ENCODE results near the gene SFXN5.

SFXN5 gene

GRCh38 chr2:73020657-73021370 lies 50.7 kb downstream of the SFXN5 start:
- DNase-seq = no peak

- DNase-seq = no peak
Observed at GRCh38 chr2:73020306-73020656, 51.2 kb downstream of the SFXN5 start.

- no peak for DNase-seq
Observed at GRCh38 chr2:73018188-73018825, 53.2 kb downstream of the SFXN5 start.

- DNase-seq = no peak
Observed at GRCh38 chr2:73013936-73014335, 57.6 kb downstream of the SFXN5 start.

- DNase-seq = no peak
Observed at GRCh38 chr2:73009177-73009839, 62.2 kb downstream of the SFXN5 start.

GRCh38 chr2:73008766-73009135 lies 62.8 kb downstream of the SFXN5 start:
- DNase-seq = no peak

- DNase-seq = no peak
Observed at GRCh38 chr2:73007991-73008765, 63.3 kb downstream of the SFXN5 start.

- no peak for DNase-seq
Observed at GRCh38 chr2:73006969-73007710, 64.4 kb downstream of the SFXN5 start.

- no peak for DNase-seq
Observed at GRCh38 chr2:73004889-73005596, 66.5 kb downstream of the SFXN5 start.

- no peak for DNase-seq
Observed at GRCh38 chr2:73004466-73004865, 67.0 kb downstream of the SFXN5 start.

- DNase-seq = no peak
Observed at GRCh38 chr2:73003027-73003426, 68.5 kb downstream of the SFXN5 start.

GRCh38 chr2:73000808-73001570 lies 70.5 kb downstream of the SFXN5 start:
- DNase-seq = no peak

GRCh38 chr2:72999729-73000725 lies 71.5 kb downstream of the SFXN5 start:
- no peak for DNase-seq

- DNase-seq = no peak
Observed at GRCh38 chr2:72998724-72999123, 72.8 kb downstream of the SFXN5 start.

GRCh38 chr2:72998234-72998651 lies 73.3 kb downstream of the SFXN5 start:
- no peak for DNase-seq

- no peak for DNase-seq
Observed at GRCh38 chr2:72996117-72996502, 75.4 kb downstream of the SFXN5 start.

- DNase-seq = no peak
Observed at GRCh38 chr2:72995430-72996116, 75.9 kb downstream of the SFXN5 start.

GRCh38 chr2:72994991-72995380 lies 76.5 kb downstream of the SFXN5 start:
- DNase-seq = no peak

GRCh38 chr2:72994282-72994990 lies 77.1 kb downstream of the SFXN5 start:
- DNase-seq = no peak

All from CD4-positive, alpha-beta T cell treated with Interleukin-17A for 1 hour (primary cell).